HG02588 (cell line): ENCODE data around the gene C4A.
"Not testable (repeated sequence)": the region's sequence is repeated elsewhere in the genome, so short reads cannot be mapped to it uniquely, and the experiment has no call there.

ENCODE experiments used
- ATAC-seq: cut with Tn5 transposase; IDR thresholded peaks from one replicate; pipeline ENCODE4 v1.9.1; 2021; ENCODE audit warnings: mild to moderate bottlenecking, moderate library complexity; ENCODE audit not compliant: unreplicated experiment

Gene C4A

DNA sequence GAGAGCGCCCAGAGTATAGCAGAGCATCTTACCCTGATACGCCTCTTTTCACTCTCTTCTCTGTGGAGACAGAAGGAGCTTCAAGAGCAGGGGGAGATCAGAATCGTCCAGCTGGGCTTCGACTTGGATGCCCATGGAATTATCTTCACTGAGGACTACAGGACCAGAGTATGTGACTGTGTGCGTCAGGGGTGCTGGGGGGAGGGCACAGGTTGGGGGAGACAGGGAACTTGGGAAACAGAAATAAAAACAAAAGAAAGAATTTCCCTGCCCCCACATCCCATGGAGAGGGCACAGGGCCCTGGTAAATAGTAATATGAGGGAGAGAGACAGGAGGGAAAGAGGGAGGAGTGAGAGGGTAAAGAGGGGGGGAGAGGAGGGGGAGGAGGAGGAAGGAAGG, 3.0 kb upstream of the C4A start:
- ATAC-seq: no peak

DNA sequence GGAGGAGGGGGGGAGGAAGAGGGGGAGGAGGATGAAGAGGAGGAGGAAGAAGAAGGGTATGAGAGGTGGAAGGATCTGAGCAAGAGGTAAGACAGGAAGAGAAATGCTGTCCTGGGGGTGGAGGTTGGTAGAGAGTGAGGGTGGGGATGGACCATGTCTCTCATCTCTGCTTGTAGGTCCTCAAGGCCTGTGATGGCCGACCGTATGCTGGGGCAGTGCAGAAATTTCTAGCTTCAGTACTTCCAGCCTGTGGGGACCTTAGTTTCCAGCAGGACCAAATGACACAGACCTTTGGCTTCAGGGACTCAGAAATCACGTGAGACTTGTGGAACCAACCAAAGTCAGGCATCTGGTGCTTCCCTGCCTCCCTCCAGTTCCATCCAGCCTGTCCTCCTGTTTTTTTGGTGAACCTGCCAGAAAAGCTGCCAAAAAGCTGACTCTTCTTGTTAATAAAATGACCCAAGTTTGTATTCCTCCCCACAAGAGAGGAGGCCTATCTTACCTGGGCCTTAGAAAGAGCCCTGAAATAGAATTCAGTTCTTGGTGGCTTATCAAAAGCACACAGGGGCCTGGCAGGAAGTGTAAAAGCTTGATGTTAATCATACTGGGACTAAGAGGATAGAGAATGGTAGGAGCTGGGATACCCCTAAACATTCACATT, 2.5 kb upstream of the C4A start:
- ATAC-seq: no peak

DNA sequence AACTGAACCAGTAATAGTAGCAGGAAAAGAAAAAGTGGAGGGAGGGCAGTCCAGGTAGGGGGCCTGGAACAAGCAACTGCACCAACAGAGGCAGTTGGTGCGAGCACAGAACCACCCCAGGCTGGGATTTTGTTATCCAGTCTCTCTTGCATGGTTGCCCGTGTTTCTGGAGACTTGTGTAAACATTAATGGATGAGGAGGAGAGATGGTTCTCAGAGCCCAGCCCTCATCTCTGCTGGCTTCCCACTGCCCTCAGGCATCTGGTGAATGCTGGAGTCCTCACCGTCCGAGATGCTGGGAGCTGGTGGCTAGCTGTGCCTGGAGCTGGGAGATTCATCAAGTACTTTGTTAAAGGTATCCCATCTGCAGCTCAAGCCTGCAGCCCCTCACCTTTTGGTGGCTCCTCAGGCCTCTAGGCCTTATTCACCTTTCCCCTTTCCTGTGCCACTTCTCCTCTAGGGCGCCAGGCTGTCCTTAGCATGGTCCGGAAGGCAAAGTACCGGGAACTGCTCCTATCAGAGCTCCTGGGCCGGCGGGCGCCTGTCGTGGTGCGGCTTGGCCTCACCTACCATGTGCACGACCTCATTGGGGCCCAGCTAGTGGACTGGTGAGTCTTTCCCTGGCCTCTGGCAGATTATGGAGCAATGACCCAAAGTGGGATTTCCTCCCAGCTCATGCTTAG, 1.5 kb upstream of the C4A start:
- ATAC-seq: not testable (repeated sequence)

DNA sequence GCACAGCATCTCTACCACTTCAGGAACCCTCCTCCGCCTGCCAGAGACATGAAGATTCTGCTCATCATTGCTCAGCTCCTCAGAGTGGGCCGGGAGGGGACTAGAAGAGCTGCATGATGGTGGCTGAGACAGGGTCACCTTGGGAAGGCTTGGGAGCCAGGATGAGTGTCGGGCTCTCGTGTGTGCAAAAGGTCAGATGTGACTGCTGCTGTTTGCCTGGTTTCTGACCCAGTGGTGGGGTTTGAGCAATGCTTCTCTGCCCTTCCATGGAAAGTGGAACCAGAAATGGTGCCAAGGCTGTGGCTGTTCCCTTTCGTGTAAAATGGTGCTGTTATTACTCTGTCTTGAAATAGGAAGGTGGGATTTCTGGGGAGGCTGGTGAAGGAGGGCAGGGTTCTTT, 859 bp upstream of the C4A start:
- ATAC-seq: not testable (repeated sequence)

DNA sequence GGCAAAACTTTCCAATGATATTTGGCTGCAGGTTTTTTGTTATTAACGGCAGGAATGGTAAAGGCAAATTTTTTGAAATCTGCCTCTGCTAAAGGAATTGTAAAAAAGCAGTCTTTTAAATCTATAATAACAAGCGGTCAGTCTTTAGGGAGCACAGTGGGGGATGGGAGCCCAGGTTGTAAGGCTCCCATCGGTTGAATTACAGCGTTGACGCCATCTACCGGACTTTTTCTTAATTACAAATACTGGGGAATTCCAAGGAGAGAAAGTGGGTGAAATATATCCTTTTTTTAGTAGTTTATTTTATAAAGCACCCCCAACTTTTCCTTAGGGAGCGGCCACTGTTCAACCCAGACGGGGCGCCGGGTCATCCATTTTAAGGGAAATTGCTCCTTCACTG, 7.5 kb downstream of the C4A start:
- not testable (repeated sequence) for ATAC-seq

DNA sequence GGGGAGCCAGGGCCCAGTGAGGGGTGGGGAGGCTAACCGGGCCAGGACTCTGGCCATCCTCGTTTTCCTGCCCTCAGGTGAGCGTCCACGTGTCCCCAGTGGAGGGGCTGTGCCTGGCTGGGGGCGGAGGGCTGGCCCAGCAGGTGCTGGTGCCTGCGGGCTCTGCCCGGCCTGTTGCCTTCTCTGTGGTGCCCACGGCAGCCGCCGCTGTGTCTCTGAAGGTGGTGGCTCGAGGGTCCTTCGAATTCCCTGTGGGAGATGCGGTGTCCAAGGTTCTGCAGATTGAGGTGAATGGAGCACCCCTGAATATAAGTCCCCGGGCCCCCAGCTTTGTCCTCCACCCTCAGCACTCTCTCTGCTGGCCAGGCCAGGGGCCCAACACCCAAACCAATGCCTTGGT, 12.6 kb downstream of the C4A start:
- not testable (repeated sequence) for ATAC-seq

DNA sequence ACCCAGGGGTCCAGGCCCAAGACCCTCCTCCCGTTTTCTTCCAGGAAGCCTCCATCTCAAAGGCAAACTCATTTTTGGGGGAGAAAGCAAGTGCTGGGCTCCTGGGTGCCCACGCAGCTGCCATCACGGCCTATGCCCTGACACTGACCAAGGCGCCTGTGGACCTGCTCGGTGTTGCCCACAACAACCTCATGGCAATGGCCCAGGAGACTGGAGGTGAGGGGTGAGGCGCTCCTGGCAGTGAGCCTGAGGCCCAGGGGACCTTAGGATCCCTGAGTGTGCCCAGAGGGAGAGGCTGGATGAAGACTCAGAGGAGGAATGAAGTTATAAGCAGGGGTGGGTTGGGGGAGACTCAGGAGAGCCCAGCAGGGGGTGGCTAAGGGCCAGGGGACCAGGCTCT, 14.5 kb downstream of the C4A start:
- ATAC-seq: not testable (repeated sequence)

DNA sequence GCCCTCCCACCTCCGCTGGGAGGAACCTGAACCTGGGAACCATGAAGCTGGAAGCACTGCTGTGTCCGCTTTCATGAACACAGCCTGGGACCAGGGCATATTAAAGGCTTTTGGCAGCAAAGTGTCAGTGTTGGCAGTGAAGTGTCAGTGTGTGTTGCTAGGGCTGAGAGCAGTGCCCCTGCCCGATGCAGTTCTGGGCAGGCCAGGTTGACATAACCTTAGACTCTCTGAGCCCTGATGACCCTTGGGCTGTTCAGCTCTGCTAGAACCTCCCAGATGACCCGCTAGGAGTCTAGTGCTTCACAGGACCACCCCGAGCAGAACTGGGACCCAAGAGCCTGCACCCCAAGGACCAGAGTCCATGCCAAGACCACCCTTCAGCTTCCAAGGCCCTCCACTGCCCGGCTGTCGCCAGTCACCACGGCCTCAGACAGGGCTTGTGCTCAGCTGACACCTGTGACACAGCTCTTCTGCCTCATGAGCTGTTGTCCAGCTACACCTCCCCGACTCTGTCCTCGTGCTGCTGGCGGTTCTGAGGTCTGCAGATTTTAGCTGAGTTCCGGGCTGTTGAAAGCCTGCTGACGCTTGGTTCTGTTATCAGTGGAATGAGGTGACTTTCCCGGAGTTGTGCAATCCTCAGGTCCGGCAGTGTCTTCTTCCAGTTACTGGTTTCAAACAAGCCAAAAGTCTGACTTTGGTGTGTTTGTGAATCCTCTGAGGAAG, 20.9 kb downstream of the C4A start:
- not testable (repeated sequence) for ATAC-seq

DNA sequence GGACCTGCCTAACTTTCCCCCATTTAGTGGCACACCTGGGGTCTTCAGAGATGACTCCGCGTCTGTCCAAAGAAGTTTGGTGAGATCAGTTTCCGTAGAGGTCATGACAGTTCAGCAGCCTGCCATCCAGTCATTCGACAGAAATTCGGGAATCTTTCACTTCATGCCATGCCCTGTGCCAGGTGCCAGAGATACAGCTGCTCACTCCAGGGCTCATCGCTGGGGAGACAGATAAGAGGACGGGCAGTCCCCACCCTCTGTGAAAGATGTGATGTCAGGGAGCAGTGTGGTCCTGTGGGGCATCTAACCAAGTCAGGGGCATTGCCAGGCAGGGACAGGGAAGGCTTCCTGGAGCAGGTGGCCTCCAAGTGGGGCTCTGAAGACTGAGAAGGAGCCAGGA, 21.4 kb downstream of the C4A start:
- not testable (repeated sequence) for ATAC-seq

DNA sequence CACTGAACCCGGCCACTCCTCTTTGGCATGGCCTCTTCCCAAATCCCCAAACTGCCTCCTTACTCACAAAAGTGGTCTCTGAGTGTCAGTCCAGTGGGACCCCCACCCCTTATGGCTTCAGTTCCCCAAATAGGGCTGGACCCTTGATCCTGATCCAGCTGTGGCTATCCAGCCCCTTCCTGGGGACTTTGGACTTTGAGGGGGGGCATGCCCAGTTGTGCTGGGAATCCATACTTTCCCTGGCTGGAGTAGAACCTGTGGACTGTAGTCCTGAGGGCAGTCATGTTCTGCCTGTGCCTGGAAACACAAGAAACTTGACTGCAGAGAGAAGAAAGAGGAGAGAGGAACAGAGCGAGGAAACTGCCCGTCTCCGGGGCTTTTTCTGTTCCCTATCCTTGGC, 22.5 kb downstream of the C4A start:
- not testable (repeated sequence) for ATAC-seq

DNA sequence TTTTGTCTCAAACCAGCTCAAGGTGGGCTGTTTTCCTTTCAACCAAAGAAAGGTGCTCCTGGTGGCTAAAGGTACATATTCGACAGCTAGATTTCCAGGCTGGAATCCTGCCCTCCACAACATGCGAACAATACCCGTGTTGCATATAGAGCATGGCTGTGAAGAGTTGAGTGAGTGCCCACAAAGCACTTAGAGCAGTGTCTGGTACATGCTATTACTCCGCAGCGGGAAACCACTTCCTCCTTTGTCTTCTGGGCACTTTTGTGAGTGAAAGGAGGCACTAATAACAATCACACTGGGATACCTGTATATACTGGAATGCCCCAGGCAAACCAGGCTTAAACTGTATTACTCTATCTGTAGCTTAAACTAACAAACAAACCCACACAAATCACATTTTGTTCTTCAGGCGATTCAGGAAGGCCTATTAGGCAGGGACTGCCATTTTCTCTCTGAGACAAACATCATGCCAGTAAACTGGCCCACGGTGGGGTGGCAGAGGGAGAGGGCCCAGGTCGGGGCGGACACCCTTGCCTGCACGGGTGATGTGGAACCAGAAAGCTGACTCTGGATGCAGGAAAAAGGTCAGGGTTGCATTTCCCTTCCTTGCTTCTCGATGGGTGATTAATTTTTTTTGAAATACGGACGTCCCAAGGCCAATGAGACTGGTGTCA, 23.1 kb downstream of the C4A start:
- ATAC-seq: not testable (repeated sequence)

DNA sequence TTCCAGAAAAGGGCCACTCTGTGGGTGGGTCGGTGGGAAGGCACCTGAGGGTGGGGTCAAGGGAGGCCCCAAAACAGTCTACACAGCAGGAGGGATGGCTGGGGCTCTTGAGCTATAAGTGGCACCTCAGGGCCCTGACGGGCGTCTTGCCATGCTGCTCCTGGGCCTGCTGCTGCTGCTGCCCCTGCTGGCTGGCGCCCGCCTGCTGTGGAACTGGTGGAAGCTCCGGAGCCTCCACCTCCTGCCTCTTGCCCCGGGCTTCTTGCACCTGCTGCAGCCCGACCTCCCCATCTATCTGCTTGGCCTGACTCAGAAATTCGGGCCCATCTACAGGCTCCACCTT, 23.7 kb downstream of the C4A start:
- ATAC-seq: not testable (repeated sequence)

DNA sequence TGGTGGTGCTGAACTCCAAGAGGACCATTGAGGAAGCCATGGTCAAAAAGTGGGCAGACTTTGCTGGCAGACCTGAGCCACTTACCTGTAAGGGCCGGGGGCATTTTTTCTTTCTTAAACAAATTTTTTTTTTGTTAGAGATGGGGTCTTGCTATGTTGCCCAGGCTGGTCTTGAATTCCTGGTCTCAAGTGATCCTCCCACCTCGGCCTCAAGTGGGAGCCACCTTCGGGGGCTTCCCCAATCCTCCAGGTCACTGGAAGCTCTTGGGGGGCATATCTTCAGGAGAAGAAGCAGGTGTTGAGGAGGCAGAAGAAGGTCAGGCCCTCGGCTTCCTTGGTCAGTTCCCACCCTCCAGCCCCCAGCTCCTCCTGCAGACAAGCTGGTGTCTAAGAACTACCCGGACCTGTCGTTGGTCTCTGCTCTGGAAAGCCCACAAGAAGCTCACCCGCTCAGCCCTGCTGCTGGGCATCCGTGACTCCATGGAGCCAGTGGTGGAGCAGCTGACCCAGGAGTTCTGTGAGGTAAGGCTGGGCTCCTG, 24.2 kb downstream of the C4A start:
- ATAC-seq: not testable (repeated sequence)

DNA sequence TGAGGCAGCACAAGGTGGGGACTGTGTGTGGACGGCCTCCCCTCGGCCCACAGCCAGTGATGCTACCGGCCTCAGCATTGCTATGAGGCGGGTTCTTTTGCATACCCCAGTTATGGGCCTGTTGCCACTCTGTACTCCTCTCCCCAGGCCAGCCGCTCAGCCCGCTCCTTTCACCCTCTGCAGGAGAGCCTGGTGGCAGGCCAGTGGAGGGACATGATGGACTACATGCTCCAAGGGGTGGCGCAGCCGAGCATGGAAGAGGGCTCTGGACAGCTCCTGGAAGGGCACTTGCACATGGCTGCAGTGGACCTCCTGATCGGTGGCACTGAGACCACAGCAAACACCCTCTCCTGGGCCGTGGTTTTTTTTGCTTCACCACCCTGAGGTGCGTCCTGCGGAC, 25.2 kb downstream of the C4A start:
- not testable (repeated sequence) for ATAC-seq

DNA sequence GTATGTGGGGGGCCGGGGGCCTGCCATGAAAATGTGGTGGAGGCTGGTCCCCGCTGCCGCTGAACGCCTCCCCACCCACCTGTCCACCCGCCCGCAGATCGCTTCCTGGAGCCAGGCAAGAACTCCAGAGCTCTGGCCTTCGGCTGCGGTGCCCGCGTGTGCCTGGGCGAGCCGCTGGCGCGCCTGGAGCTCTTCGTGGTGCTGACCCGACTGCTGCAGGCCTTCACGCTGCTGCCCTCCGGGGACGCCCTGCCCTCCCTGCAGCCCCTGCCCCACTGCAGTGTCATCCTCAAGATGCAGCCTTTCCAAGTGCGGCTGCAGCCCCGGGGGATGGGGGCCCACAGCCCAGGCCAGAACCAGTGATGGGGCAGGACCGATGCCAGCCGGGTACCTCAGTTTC, 26.2 kb downstream of the C4A start:
- not testable (repeated sequence) for ATAC-seq

DNA sequence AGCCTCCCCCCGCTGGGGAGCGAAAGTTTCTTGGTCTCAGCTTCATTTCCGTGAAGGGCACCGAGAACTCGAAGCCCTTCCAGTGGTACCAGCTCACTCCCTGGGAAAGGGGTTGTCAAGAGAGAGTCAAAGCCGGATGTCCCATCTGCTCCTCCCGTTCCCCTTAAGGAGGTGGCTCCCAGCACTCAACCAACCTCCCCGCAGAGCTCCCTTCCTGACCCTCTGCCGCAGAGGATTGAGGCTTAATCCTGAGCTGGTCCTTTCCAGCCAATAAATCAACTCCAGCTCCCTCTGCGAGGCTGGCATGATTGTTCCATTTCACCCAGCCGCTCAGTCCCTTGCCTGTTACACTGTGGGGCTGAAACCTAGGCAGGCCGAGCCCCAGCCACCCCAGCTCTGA, 26.8 kb downstream of the C4A start:
- not testable (repeated sequence) for ATAC-seq

DNA sequence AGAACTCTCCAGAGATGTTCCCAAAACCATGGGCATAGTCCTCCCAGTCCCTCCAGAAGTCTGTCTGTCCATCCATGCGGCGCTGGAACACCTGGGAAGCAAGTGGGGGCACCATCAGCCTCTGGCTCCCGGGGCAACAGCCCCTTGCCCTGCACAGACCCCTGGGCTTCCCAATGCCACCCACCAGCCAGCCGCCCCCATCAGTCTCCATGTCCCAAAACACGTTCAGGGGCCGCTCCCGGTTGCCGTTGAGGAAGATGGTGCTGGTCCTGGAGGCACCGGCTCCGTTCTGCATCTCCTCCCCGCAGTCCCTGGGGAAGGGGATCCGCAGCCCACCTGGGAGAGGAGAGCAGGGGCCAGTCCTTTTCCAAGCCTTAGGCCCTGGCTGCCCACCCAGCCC, 27.7 kb downstream of the C4A start:
- ATAC-seq: not testable (repeated sequence)

DNA sequence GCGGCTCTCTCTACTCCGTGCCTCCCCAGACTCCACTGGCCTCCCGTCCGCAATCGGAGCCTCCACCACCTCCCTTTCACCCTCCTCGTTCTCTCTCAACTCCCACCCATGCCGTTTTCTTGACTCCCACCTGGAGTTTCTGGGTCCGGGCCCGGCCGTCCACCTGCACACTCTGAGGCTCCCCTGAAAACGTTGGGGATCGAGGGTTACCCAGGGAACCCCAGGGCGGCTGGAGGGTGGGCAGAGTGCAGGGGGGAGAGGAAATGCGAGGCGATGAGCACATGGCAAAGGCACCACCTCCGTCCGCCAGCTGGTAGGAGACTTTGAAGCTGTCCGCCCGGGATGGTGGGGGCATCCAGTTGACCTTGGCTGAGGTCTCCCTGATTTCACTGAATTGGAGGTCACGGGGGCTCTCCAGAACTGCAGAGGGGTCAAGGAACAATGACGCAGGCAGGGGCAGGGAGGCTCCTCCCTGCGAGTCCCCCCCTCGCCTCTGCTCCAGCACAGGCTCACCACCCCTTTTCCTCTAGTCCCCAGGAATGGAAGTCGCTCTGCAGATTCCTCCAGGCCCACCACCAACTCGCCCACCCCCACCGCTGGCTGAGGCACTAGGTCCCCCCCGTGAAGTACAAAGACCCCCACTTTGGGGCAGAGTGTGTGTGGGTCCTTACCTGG, 29.1 kb downstream of the C4A start:
- ATAC-seq: not testable (repeated sequence)

DNA sequence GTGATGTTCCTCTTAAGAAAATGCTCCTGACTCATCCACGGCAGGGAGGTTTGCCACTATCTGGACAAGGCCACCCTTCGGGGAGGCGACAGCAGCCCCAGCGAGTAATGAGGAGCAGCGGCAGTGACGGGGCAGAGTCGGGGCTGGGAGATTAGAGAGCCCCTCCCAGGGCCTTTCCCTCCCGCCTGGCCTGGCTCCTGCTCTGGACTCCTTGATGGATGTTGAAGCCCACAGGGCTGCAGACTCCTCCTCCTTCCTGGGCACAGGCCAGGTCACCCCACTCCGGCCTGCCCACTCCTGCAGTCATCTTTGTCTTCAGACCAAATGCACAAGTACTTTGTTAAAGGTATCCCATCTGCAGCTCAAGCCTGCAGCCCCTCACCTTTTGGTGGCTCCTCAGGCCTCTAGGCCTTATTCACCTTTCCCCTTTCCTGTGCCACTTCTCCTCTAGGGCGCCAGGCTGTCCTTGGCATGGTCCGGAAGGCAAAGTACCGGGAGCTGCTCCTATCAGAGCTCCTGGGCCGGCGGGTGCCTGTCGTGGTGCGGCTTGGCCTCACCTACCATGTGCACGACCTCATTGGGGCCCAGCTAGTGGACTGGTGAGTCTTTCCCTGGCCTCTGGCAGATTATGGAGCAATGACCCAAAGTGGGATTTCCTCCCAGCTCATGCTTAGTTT, 31.2 kb downstream of the C4A start:
- ATAC-seq: not testable (repeated sequence)

DNA sequence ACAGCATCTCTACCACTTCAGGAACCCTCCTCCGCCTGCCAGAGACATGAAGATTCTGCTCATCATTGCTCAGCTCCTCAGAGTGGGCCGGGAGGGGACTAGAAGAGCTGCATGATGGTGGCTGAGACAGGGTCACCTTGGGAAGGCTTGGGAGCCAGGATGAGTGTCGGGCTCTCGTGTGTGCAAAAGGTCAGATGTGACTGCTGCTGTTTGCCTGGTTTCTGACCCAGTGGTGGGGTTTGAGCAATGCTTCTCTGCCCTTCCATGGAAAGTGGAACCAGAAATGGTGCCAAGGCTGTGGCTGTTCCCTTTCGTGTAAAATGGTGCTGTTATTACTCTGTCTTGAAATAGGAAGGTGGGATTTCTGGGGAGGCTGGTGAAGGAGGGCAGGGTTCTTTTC, 31.9 kb downstream of the C4A start:
- ATAC-seq: not testable (repeated sequence)
